HEK293 (cell line): ENCODE data around the gene CLCN1.

Experiments used
- RBAK ChIP-seq: fragments of 450-650 bp; formaldehyde crosslinking; IDR thresholded peaks from 2 replicates; pipeline ENCODE4 v1.5.1; 2016; ENCODE audit warnings: missing biosample characterization, missing genetic modification characterization
- ZNF311 ChIP-seq: fragments of 450-650 bp; formaldehyde crosslinking; IDR thresholded peaks from 2 replicates; pipeline ENCODE4 v1.5.1; 2017; ENCODE audit warnings: missing biosample characterization, missing genetic modification characterization, borderline replicate concordance

GRCh38 chr7:143299840-143300239 lies 16.1 kb upstream of the CLCN1 start:
- no peak for TF ChIP-seq RBAK
- no peak for TF ChIP-seq ZNF311 (tag by site-specific recombination)
